Type B pancreatic cell (in vitro differentiated cells): ENCODE results near the gene BTAF1. TPM values are rescaled to one million over a fixed set of nuclear protein-coding genes. Genes with fewer than 3 reads are reported as not detected.

Experiments
- DNase-seq: peaks from one replicate; pipeline ENCODE4 v3.0.0; 2021; ENCODE audit warnings: mixed read lengths; ENCODE audit not compliant: unreplicated experiment; ENCODE audit errors: extremely low spot score
- H3K27ac Mint-ChIP-seq: 2 replicates; pipeline ENCODE4 v1.8.0; 2021; ENCODE audit warnings: mild to moderate bottlenecking, mixed read lengths
- H3K27me3 Mint-ChIP-seq: 2 replicates; pipeline ENCODE4 v1.8.0; 2021; ENCODE audit warnings: mixed read lengths
- H3K36me3 Mint-ChIP-seq: 2 replicates; pipeline ENCODE4 v1.8.0; 2021; ENCODE audit warnings: mixed read lengths
- H3K4me1 Mint-ChIP-seq: one replicate; pipeline ENCODE4 v1.8.0; 2021; ENCODE audit warnings: mixed read lengths; ENCODE audit not compliant: unreplicated experiment
- H3K4me3 Mint-ChIP-seq: 2 replicates; pipeline ENCODE4 v1.8.0; 2021; ENCODE audit warnings: mild to moderate bottlenecking, mixed read lengths
- H3K9me3 Mint-ChIP-seq: 2 replicates; pipeline ENCODE4 v1.8.0; 2021; ENCODE audit warnings: mixed read lengths
- CTCF ChIP-seq: fragments of 200-600 bp; sonication (generic); conservative IDR thresholded peaks from 2 replicates; pipeline ENCODE4 v1.5.0; 2021; ENCODE audit warnings: antibody characterized with exemption, mild to moderate bottlenecking
- total RNA-seq: library from RNA; stranded (reverse); gene quantifications from 2 replicates; pipeline ENCODE4 v1.2.1, GENCODE V29; 2021; ENCODE audit warnings: low replicate concordance

The BTAF1 gene
- total RNA-seq, 1 donor from 2014 or later, result 34.7 TPM

GRCh38 chr10:92074126-92074887, 150.7 kb downstream of the BTAF1 start:
- peaks cover 8% of the 10 kb centered on the region for H3K36me3 Mint-ChIP-seq
- H3K4me3 Mint-ChIP-seq, result no peak overlapping the region
- H3K4me1 Mint-ChIP-seq, result no peaks in the 10 kb centered on the region
- peak; percentile 29 for TF ChIP-seq CTCF
- no peak overlapping the region for H3K27ac Mint-ChIP-seq
- H3K27me3 Mint-ChIP-seq, result no peaks in the 10 kb centered on the region
- DNase-seq, result no peak
- no peaks in the 10 kb centered on the region for H3K9me3 Mint-ChIP-seq

DNA sequence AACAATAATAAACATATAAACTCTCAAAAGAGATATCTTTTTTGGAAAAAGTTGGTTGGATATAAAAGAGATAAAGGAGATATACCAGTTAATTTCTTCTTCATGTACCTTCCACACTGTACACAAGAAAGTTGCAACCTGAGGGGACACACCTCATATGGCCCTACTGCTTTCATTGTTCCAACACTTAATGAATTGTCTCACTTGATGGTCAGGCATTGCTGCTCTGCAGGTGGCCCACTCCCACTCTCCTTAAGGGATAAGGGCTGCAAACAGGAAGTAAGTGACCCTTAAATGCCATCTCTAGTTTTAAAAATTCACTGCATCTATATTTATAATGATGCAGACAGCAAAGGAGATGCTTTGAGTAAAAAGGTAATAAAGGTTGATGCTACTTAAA, 152.3 kb downstream of the BTAF1 start:
- Mint-ChIP-seq H3K27ac (no peak overlapping the region), H3K4me1 (no peaks in the 10 kb centered on the region), H3K36me3 (peaks cover 8% of the 10 kb centered on the region), H3K4me3 (no peak overlapping the region), H3K27me3 (no peaks in the 10 kb centered on the region), H3K9me3 (no peaks in the 10 kb centered on the region)
- DNase-seq, result no peak
- TF ChIP-seq CTCF, result no peak

DNA sequence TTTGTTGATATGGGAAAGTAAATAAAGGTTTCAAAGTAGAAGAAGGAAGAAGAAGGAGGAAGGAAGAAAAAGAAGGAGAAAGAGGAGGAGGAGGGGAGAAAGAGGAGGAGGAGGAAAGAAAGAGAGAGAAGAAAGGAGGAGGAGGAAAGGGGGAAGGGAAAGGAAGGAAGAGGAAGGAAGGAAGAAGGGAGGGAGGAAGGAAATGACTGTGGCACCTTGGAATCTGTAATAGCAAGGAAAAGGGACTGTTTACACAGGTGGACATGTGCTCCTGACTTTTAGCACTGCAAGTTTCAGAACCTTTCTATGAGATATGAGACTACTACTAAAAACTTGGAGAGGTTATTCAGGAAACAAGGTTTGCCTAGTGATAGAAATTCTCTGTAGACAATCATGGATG, 153.2 kb downstream of the BTAF1 start:
- Mint-ChIP-seq H3K27me3 (no peaks in the 10 kb centered on the region), H3K4me1 (no peaks in the 10 kb centered on the region), H3K4me3 (no peak overlapping the region), H3K36me3 (peaks cover 8% of the 10 kb centered on the region), H3K9me3 (no peaks in the 10 kb centered on the region), H3K27ac (no peak overlapping the region)
- no peak for DNase-seq
- TF ChIP-seq CTCF, result no peak

GRCh38 chr10:92079003-92079402, 155.4 kb downstream of the BTAF1 start:
- no peaks in the 10 kb centered on the region for H3K9me3 Mint-ChIP-seq
- no peak for DNase-seq
- H3K36me3 Mint-ChIP-seq, result peaks cover 8% of the 10 kb centered on the region
- no peak overlapping the region for H3K27ac Mint-ChIP-seq
- no peaks in the 10 kb centered on the region for H3K27me3 Mint-ChIP-seq
- no peak overlapping the region for H3K4me3 Mint-ChIP-seq
- TF ChIP-seq CTCF, result no peak
- no peaks in the 10 kb centered on the region for H3K4me1 Mint-ChIP-seq

Other genes starting within 250 kb of the BTAF1 start
- 47.3 and 50.8 TPM in 2 replicates for gene TNKS2, start 125.3 kb upstream of the BTAF1 start, total RNA-seq
- gene FGFBP3, start 14.3 kb upstream of the BTAF1 start, total RNA-seq, result 4.5 and 9.6 TPM in 2 replicates